K562 (cell line): ENCODE results near the gene BUB3. TPM values are rescaled to one million over a fixed set of nuclear protein-coding genes. Genes with fewer than 3 reads are reported as not detected.

Experiments
- CREB1 ChIP-seq, 2 experiments: sonication (generic) in 1 of 2; formaldehyde crosslinking in 1 of 2; IDR thresholded peaks; 2 replicates each; pipeline versions ENCODE4 v1.6.1 to v1.8.0; 2012 to 2022; ENCODE audit warnings: inconsistent platforms in 1 of 2, mild to moderate bottlenecking in 1 of 2, missing genetic modification reagents in 1 of 2, moderate library complexity in 1 of 2
- FUS ChIP-seq: fragments of 200-400 bp; formaldehyde crosslinking; optimal IDR thresholded peaks from 2 replicates; pipeline ENCODE3; 2017; ENCODE audit warnings: low read depth, low read length
- GABPB1 ChIP-seq: sonication (generic); formaldehyde crosslinking; IDR thresholded peaks from 2 replicates; pipeline ENCODE4 v1.8.0; 2022; ENCODE audit warnings: mild to moderate bottlenecking, missing genetic modification reagents
- HDAC8 ChIP-seq: fragments of 450-650 bp; IDR thresholded peaks from 2 replicates; pipeline ENCODE4 v1.6.1; 2016; ENCODE audit warnings: mild to moderate bottlenecking, missing genetic modification characterization, moderate library complexity, missing compliant biosample characterization
- HNRNPLL ChIP-seq: fragments of 200-400 bp; formaldehyde crosslinking; IDR thresholded peaks from 2 replicates; pipeline ENCODE4 v1.6.1; 2017; ENCODE audit warnings: low read length, low read depth, mild to moderate bottlenecking; ENCODE audit not compliant: poor library complexity, severe bottlenecking
- LEF1 ChIP-seq: fragments of 450-650 bp; IDR thresholded peaks from 2 replicates; pipeline ENCODE4 v1.6.1; 2016; ENCODE audit warnings: mild to moderate bottlenecking
- NR2C1 ChIP-seq, 2 experiments: fragments of 450-650 bp; IDR thresholded peaks; 2 replicates each; pipeline ENCODE4 v1.6.1; 2017; ENCODE audit warnings: mild to moderate bottlenecking in 2 of 2, antibody characterized with exemption in 1 of 2, inconsistent platforms in 1 of 2, missing compliant biosample characterization in 1 of 2, missing genetic modification characterization in 1 of 2
- NRF1 ChIP-seq, 2 experiments: fragments of 450-650 bp; IDR thresholded peaks in 1 of 2; conservative IDR thresholded peaks in 1 of 2; 2 replicates each; pipeline ENCODE4 v1.6.1; 2014; ENCODE audit warnings: mild to moderate bottlenecking in 2 of 2
- SRF ChIP-seq, 2 experiments: fragments of 250-450, 450-650 bp in 1 of 2; sonication (Bioruptor Pico) in 1 of 2; sonication (generic) in 1 of 2; formaldehyde crosslinking; IDR thresholded peaks; 2 replicates each; pipeline versions ENCODE4 v1.5.0 to v1.5.1; 2020 to 2022; ENCODE audit warnings: mild to moderate bottlenecking in 1 of 2, missing genetic modification reagents in 1 of 2
- U2AF1 ChIP-seq: fragments of 200-400 bp; formaldehyde crosslinking; optimal IDR thresholded peaks from 2 replicates; pipeline ENCODE3; 2017; ENCODE audit warnings: mild to moderate bottlenecking, low read depth, low read length, moderate library complexity
- ZBTB7A ChIP-seq: IDR thresholded peaks from 2 replicates; pipeline ENCODE4 v1.6.1; 2011; ENCODE audit warnings: low read depth, mild to moderate bottlenecking, low read length, moderate library complexity, borderline replicate concordance; ENCODE audit not compliant: control insufficient read depth
- ZFX ChIP-seq: sonication (generic); formaldehyde crosslinking; IDR thresholded peaks from 2 replicates; pipeline ENCODE4 v1.8.0; 2022; ENCODE audit warnings: mild to moderate bottlenecking, missing genetic modification reagents, moderate library complexity
- ZNF41 ChIP-seq: fragments of 250-450 bp; sonication (Bioruptor Pico); conservative IDR thresholded peaks from 2 replicates; pipeline ENCODE4 v1.4.0; 2020; ENCODE audit warnings: mild to moderate bottlenecking
- polyA plus RNA-seq, 8 experiments: library from polyadenylated mRNA; depleted of rRNA in 4 of 8; stranded (reverse) in 5 of 8; unstranded in 3 of 8; fragments of >200 nt; fragmentation: Nextera tagmentation in 2 of 8; fragmentation: Illumina TruSeq in 1 of 8; extraction: Ambion mirVana in 2 of 8; extraction: Trizol in 1 of 8; gene quantifications; 2 replicates each; pipeline versions ENCODE4 v1.2.1 to v1.2.3, GENCODE V29; 2011 to 2014; ENCODE audit warnings: inconsistent platforms in 1 of 8, missing spikeins in 1 of 8
- total RNA-seq, 7 experiments: library from RNA; depleted of rRNA in 6 of 7; stranded (reverse); fragments of >200 nt in 6 of 7; fragmentation: Illumina TruSeq in 2 of 7; extraction: Trizol in 2 of 7; gene quantifications; 2 replicates each; pipeline versions ENCODE4 v1.2.1 to v1.2.3, GENCODE V29; 2011 to 2021; ENCODE audit warnings: low replicate concordance in 1 of 7
- TF ChIP-seq, protein P1 (sequence below), 3 experiments: fragments of 200-800 bp in 1 of 3; fragments of 250-450 bp in 1 of 3; fragments of 450-650 bp in 1 of 3; sonication (Bioruptor Pico) in 1 of 3; sonication (Bioruptor generic) in 1 of 3; formaldehyde crosslinking in 1 of 3; IDR thresholded peaks; 2 replicates each; pipeline versions ENCODE4 v1.6.1 to v1.8.0; 2016 to 2022; ENCODE audit warnings: mild to moderate bottlenecking in 2 of 3, missing genetic modification characterization in 2 of 3, missing compliant biosample characterization in 1 of 3, moderate library complexity in 1 of 3
- TF ChIP-seq, protein P2 (sequence below): fragments of 200-800 bp; sonication (Bioruptor generic); IDR thresholded peaks from 2 replicates; pipeline ENCODE4 v1.6.1; 2017; ENCODE audit warnings: missing genetic modification characterization, missing compliant biosample characterization
- TF ChIP-seq, protein P3 (sequence below), 2 experiments: IDR thresholded peaks; 2 replicates each; pipeline ENCODE4 v1.6.1; 2012; ENCODE audit warnings: improper control_type of control experiment in 2 of 2, low read depth in 2 of 2, low read length in 2 of 2, borderline replicate concordance in 1 of 2

BUB3 gene
- total and polyA plus RNA-seq, 9 of the 15 experiments (the other 6 are each of a cell fraction or from before 2014, with no cell fraction given) = 167 to 761 (median 225) TPM

DNA sequence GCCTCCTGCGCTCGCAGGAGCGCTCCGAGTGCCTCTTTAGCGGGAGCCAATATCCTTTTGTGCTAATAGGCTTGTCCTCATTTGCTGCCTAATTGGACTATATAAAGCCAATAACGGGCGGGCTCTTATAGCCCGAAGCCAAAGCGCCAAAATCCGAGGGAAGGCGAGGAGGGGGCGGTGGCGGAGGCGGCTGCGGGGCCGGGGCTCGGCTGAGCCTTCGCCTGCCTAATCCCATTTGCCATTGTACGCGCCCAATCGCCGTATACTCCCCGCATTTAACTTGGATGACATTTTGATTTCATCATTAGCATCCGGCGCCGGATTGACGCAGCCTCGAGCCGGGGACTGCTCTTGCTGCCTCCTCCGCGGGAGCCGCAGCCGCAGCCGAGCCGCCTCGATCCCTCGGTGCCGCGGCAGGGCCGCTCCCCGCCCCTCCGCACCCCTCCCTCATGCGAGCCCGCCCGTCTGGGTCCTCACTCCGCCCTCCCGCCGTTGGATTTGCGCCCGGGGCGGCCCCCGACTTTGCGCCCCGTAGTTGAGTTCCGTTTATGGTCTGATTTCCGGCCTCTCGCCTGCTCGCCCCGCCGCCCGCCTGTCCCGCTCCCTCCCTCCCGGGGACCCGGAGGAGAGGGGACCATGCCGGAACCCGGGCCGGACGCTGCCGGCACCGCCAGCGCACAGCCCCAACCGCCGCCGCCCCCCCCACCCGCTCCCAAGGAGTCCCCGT, 18.6 kb upstream of the BUB3 start, which contains the start of gene HMX3 (continued):
- TF ChIP-seq, protein P1, sequence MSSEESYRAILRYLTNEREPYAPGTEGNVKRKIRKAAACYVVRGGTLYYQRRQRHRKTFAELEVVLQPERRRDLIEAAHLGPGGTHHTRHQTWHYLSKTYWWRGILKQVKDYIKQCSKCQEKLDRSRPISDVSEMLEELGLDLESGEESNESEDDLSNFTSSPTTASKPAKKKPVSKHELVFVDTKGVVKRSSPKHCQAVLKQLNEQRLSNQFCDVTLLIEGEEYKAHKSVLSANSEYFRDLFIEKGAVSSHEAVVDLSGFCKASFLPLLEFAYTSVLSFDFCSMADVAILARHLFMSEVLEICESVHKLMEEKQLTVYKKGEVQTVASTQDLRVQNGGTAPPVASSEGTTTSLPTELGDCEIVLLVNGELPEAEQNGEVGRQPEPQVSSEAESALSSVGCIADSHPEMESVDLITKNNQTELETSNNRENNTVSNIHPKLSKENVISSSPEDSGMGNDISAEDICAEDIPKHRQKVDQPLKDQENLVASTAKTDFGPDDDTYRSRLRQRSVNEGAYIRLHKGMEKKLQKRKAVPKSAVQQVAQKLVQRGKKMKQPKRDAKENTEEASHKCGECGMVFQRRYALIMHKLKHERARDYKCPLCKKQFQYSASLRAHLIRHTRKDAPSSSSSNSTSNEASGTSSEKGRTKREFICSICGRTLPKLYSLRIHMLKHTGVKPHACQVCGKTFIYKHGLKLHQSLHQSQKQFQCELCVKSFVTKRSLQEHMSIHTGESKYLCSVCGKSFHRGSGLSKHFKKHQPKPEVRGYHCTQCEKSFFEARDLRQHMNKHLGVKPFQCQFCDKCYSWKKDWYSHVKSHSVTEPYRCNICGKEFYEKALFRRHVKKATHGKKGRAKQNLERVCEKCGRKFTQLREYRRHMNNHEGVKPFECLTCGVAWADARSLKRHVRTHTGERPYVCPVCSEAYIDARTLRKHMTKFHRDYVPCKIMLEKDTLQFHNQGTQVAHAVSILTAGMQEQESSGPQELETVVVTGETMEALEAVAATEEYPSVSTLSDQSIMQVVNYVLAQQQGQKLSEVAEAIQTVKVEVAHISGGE (CRISPR knock-in tag; IDR thresholded peaks at IDR 0.05) = peak in 1 of 3 experiments; percentile 82; a peak in 2 of 6 replicates
- TF ChIP-seq ZNF41 (CRISPR knock-in tag) (no peak), U2AF1 (peak; percentile 10), FUS (peak; percentile 15), NR2C1 (IDR thresholded peaks at IDR 0.05) (no peak), NR2C1 (tag; IDR thresholded peaks at IDR 0.05) (no peak), SRF (CRISPR knock-in tag; IDR thresholded peaks at IDR 0.05) (peak; percentile 70 to 95; a peak in 3 of 4 replicates), HDAC8 (tag) (no peak), ZFX (CRISPR knock-in tag) (peak; percentile 41; the same call in 1 of the 2 replicates), GABPB1 (peak; percentile 1; the same call in 1 of the 2 replicates), ZBTB7A (peak; percentile 65), NRF1 (conservative IDR thresholded peaks at IDR 0.05 in 1 of 2, IDR thresholded peaks at IDR 0.05 in 1 of 2) (peak; percentile 37 to 53; a peak in 3 of 4 replicates), LEF1 (no peak), CREB1 (IDR thresholded peaks at IDR 0.05) (no peak), CREB1 (CRISPR knock-in tag; IDR thresholded peaks at IDR 0.05) (no peak), HNRNPLL (peak; percentile 80)
- TF ChIP-seq, protein P2, sequence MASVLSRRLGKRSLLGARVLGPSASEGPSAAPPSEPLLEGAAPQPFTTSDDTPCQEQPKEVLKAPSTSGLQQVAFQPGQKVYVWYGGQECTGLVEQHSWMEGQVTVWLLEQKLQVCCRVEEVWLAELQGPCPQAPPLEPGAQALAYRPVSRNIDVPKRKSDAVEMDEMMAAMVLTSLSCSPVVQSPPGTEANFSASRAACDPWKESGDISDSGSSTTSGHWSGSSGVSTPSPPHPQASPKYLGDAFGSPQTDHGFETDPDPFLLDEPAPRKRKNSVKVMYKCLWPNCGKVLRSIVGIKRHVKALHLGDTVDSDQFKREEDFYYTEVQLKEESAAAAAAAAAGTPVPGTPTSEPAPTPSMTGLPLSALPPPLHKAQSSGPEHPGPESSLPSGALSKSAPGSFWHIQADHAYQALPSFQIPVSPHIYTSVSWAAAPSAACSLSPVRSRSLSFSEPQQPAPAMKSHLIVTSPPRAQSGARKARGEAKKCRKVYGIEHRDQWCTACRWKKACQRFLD (CRISPR knock-in tag) = no peak
- TF ChIP-seq, protein P3, sequence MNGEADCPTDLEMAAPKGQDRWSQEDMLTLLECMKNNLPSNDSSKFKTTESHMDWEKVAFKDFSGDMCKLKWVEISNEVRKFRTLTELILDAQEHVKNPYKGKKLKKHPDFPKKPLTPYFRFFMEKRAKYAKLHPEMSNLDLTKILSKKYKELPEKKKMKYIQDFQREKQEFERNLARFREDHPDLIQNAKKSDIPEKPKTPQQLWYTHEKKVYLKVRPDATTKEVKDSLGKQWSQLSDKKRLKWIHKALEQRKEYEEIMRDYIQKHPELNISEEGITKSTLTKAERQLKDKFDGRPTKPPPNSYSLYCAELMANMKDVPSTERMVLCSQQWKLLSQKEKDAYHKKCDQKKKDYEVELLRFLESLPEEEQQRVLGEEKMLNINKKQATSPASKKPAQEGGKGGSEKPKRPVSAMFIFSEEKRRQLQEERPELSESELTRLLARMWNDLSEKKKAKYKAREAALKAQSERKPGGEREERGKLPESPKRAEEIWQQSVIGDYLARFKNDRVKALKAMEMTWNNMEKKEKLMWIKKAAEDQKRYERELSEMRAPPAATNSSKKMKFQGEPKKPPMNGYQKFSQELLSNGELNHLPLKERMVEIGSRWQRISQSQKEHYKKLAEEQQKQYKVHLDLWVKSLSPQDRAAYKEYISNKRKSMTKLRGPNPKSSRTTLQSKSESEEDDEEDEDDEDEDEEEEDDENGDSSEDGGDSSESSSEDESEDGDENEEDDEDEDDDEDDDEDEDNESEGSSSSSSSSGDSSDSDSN (IDR thresholded peaks at IDR 0.05; ENCODE audit: borderline replicate concordance in 1 of 2, low read depth in 2 of 2, low read length in 2 of 2) = peak in 1 of 2 experiments; percentile 76; a peak in 1 of 4 replicates
